Spleen (tissue), 7 donors: ENCODE measurements around the gene GALK1.

ENCODE experiments used
- CTCF ChIP-seq, 11 experiments: fragments of 200-600 bp in 7 of 11; fragments of 450-650 bp in 4 of 11; sonication (generic) in 4 of 11; IDR thresholded peaks in 8 of 11; conservative IDR thresholded peaks in 3 of 11; 1 replicate in 7 of 11; 2 replicates in 4 of 11; pipeline versions ENCODE4 v1.4.0 to v1.8.0; 2016 to 2021; ENCODE audit warnings: antibody characterized with exemption in 11 of 11, inconsistent platforms in 4 of 11, mild to moderate bottlenecking in 1 of 11
- POLR2A ChIP-seq, 3 donors: fragments of 450-650 bp; IDR thresholded peaks; one replicate each; pipeline ENCODE4 v1.5.1; 2017; ENCODE audit warnings: antibody characterized with exemption in 3 of 3, mild to moderate bottlenecking in 1 of 3
- donor health status: DM: no; HTN: no; CAD: no; lungs with moderate emphysema.
- donor health status: DM: no; HTN: no; CAD: no.
- donor health status: DM: no; HTN: no; CAD: no.

- no peak for TF ChIP-seq CTCF (IDR thresholded peaks at IDR 0.05 in 8 of 11, conservative IDR thresholded peaks at IDR 0.05 in 3 of 11)
- TF ChIP-seq POLR2A (IDR thresholded peaks at IDR 0.05): no peak
Observed at GRCh38 chr17:75773121-75773807, 8.3 kb upstream of the GALK1 start.
